Fibroblast of mammary gland (primary cell): ENCODE data around the gene MYL1.

Experiments used
- DNase-seq: peaks from one replicate; pipeline ENCODE4 v3.0.0-alpha.2; 2010; ENCODE audit warnings: low read depth
- H3K4me3 ChIP-seq: 2 replicates; pipeline ENCODE4 v1.5.1; 2011; ENCODE audit warnings: low read depth, mild to moderate bottlenecking, low read length, moderate library complexity; ENCODE audit not compliant: control insufficient read depth
- CTCF ChIP-seq: conservative IDR thresholded peaks from 2 replicates; pipeline ENCODE4 v1.5.1; 2011; ENCODE audit warnings: low read depth, low read length, inconsistent platforms; ENCODE audit not compliant: control insufficient read depth, insufficient read depth

Gene MYL1

GRCh38 chr2:210303498-210303897, 11.5 kb downstream of the MYL1 start:
- no peak for TF ChIP-seq CTCF
- no peak for DNase-seq
- no peak overlapping the region for H3K4me3 ChIP-seq

GRCh38 chr2:210302326-210302725, 12.6 kb downstream of the MYL1 start:
- no peak overlapping the region for H3K4me3 ChIP-seq
- no peak for TF ChIP-seq CTCF
- no peak for DNase-seq

GRCh38 chr2:210299866-210300373, 15.1 kb downstream of the MYL1 start:
- no peak for TF ChIP-seq CTCF
- H3K4me3 ChIP-seq: no peak overlapping the region
- no peak for DNase-seq

- no peak for TF ChIP-seq CTCF
- DNase-seq: no peak
- H3K4me3 ChIP-seq: no peak overlapping the region
Measured at GRCh38 chr2:210288408-210288807, 26.6 kb downstream of the MYL1 start.

GRCh38 chr2:210287301-210287700, 27.7 kb downstream of the MYL1 start:
- no peak for TF ChIP-seq CTCF
- no peak overlapping the region for H3K4me3 ChIP-seq
- no peak for DNase-seq

- TF ChIP-seq CTCF: no peak
- DNase-seq: no peak
- H3K4me3 ChIP-seq: no peak overlapping the region
Measured at GRCh38 chr2:210286123-210286680, 28.8 kb downstream of the MYL1 start.

- DNase-seq: no peak
- no peak overlapping the region for H3K4me3 ChIP-seq
- no peak for TF ChIP-seq CTCF
Measured at GRCh38 chr2:210277133-210277532, 37.8 kb downstream of the MYL1 start.
